IPS-18a (cell line): ENCODE data around the gene INKA2.

Experiments used
- H3K27ac ChIP-seq: one replicate; pipeline ENCODE4 v1.5.1; 2013; ENCODE audit warnings: low read length
- H3K27me3 ChIP-seq: one replicate; pipeline ENCODE4 v1.6.1; 2013; ENCODE audit warnings: mild to moderate bottlenecking, low read length; ENCODE audit not compliant: control insufficient read depth, insufficient read depth
- H3K36me3 ChIP-seq: one replicate; pipeline ENCODE4 v1.6.1; 2013; ENCODE audit warnings: low read depth, low read length; ENCODE audit not compliant: control insufficient read depth
- H3K4me1 ChIP-seq: one replicate; pipeline ENCODE4 v1.6.1; 2013; ENCODE audit warnings: low read depth, low read length; ENCODE audit not compliant: control insufficient read depth
- H3K4me3 ChIP-seq: one replicate; pipeline ENCODE4 v1.5.1; 2013; ENCODE audit warnings: low read length
- H3K9ac ChIP-seq: one replicate; pipeline ENCODE4 v1.6.1; 2013; ENCODE audit warnings: mild to moderate bottlenecking, low read length, moderate library complexity
- H3K9me3 ChIP-seq: one replicate; pipeline ENCODE4 v1.6.1; 2013; ENCODE audit warnings: low read depth, low read length; ENCODE audit not compliant: control insufficient read depth

Gene INKA2

DNA sequence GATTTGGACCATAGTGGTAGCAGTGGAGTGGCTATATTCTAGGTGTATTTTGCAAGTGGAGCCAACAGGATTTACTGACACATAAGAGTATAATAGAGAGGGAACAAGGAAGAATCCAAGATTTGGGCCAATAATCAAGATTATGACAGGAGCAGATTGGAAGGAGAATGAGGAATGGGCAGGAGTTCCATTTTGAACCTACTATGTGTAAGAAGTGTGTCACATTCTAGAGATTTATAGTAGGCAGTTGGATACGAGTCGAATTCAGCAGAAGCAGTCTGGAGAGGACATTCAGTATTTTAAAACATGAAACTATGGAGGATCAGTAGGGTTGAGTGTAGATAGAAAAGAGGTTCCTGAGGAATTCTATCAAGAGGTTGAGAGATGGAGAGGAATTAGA lies 21.7 kb downstream of the INKA2 start:
- Histone ChIP-seq H3K9ac (no peak overlapping the region), H3K9me3 (no peaks in the 10 kb centered on the region), H3K4me3 (no peak overlapping the region), H3K27ac (no peak overlapping the region), H3K27me3 (no peaks in the 10 kb centered on the region), H3K4me1 (peaks cover 14% of the 10 kb centered on the region), H3K36me3 (no peaks in the 10 kb centered on the region)

DNA sequence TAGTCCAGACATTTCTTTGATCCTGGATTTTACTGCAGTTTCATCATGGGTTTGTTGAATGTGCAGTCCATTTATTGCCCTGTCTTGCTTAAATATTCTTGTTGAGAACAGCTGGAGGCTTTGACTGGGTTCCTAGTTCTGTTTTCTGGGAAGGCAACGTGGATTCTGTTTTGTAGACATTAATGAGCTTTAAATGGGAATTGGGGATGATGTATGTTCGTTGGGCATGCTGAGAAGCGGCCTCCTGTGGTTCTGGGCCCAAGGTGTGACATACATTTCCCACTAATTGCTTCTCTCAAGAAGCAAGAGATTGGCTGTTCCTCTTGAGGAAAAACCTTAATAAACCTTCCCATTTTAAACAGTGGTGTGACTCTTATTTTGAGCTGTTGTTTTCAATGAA lies 22.9 kb downstream of the INKA2 start:
- Histone ChIP-seq H3K36me3 (no peaks in the 10 kb centered on the region), H3K4me1 (peaks cover 14% of the 10 kb centered on the region), H3K27ac (no peak overlapping the region), H3K9ac (no peak overlapping the region), H3K27me3 (no peaks in the 10 kb centered on the region), H3K9me3 (no peaks in the 10 kb centered on the region), H3K4me3 (no peak overlapping the region)

- no peak overlapping the region for H3K27ac ChIP-seq
- no peak overlapping the region for H3K9ac ChIP-seq
- no peak overlapping the region for H3K4me3 ChIP-seq
- no peaks in the 10 kb centered on the region for H3K9me3 ChIP-seq
- H3K36me3 ChIP-seq = peaks cover 19% of the 10 kb centered on the region
- no peaks in the 10 kb centered on the region for H3K4me1 ChIP-seq
- no peaks in the 10 kb centered on the region for H3K27me3 ChIP-seq
Measured at GRCh38 chr1:111709986-111710385, 29.2 kb downstream of the INKA2 start.

DNA sequence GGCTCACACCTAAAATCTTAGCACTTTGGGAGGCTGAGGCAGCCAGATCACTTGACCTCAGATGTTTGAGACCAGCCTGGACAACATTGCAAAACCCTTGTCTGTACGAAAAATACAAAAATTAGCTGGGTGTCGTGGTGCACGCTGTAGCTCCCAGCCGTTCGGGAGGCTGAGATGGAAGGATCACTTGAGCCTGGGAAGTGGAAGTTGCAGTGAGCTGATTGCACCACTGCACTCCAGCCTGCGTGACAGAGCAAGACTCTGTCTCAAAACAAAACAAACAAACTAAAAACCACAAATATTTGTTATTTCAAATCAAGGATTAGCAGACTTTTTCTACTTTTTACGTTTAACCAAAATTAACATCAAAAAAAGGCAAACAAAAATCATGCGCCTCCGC lies 31.3 kb downstream of the INKA2 start:
- Histone ChIP-seq H3K27me3 (no peaks in the 10 kb centered on the region), H3K4me3 (no peak overlapping the region), H3K36me3 (peaks cover 36% of the 10 kb centered on the region), H3K9me3 (no peaks in the 10 kb centered on the region), H3K4me1 (no peaks in the 10 kb centered on the region), H3K27ac (no peak overlapping the region), H3K9ac (no peak overlapping the region)

DNA sequence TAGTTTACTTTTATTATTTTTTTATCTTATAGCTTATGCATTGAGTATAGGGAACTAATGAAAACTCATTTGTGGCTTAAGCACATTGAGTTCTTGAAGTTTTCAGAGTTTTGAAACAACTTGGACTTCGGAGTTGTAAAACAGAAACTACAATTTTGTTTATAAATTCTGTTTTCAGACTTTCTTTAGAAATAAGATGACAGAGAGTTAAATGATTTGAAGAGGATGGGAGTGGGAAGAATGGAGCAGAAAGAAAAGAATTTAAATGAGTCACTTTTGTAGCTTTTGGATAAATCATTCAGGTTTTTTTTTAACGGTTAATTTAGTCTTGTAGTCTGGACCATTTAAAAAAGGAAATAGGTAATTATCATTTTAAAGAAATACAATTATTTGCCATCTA lies 32.3 kb downstream of the INKA2 start:
- no peak overlapping the region for H3K27ac ChIP-seq
- H3K9ac ChIP-seq = no peak overlapping the region
- no peak overlapping the region for H3K4me3 ChIP-seq
- peaks cover 36% of the 10 kb centered on the region for H3K36me3 ChIP-seq
- no peaks in the 10 kb centered on the region for H3K9me3 ChIP-seq
- no peaks in the 10 kb centered on the region for H3K27me3 ChIP-seq
- no peaks in the 10 kb centered on the region for H3K4me1 ChIP-seq

DNA sequence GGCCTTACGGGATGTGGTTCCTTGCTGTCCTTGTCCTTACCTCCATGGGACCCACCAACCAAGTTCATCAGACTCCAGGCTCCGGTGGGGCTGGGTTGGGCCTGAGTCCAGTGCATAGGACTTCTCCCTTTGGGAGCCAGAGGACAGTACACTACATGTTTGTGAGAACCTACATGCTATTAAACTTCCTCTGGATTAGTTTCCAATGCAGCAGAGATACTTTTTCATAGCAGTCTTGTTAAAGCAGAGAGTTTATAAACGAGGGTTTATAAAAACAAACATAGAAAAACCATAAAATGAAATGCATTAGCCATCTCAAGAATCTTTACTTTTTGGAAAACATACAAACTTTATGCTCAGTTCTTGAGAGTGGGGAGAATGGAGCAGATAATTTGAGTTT lies 33.4 kb downstream of the INKA2 start:
- Histone ChIP-seq H3K27me3 (no peaks in the 10 kb centered on the region), H3K9ac (no peak overlapping the region), H3K9me3 (no peaks in the 10 kb centered on the region), H3K36me3 (peaks cover 36% of the 10 kb centered on the region), H3K4me3 (no peak overlapping the region), H3K4me1 (no peaks in the 10 kb centered on the region), H3K27ac (no peak overlapping the region)

GRCh38 chr1:111704776-111705175 lies 34.4 kb downstream of the INKA2 start:
- no peaks in the 10 kb centered on the region for H3K27me3 ChIP-seq
- no peaks in the 10 kb centered on the region for H3K9me3 ChIP-seq
- no peaks in the 10 kb centered on the region for H3K4me1 ChIP-seq
- H3K4me3 ChIP-seq = no peak overlapping the region
- H3K9ac ChIP-seq = no peak overlapping the region
- no peak overlapping the region for H3K27ac ChIP-seq
- H3K36me3 ChIP-seq = peaks cover 46% of the 10 kb centered on the region

- Histone ChIP-seq H3K9me3 (no peaks in the 10 kb centered on the region), H3K9ac (no peak overlapping the region), H3K36me3 (peaks cover 50% of the 10 kb centered on the region), H3K4me1 (no peaks in the 10 kb centered on the region), H3K27ac (no peak overlapping the region), H3K4me3 (no peak overlapping the region), H3K27me3 (no peaks in the 10 kb centered on the region)
Measured at GRCh38 chr1:111704240-111704639, 35.0 kb downstream of the INKA2 start.

DNA sequence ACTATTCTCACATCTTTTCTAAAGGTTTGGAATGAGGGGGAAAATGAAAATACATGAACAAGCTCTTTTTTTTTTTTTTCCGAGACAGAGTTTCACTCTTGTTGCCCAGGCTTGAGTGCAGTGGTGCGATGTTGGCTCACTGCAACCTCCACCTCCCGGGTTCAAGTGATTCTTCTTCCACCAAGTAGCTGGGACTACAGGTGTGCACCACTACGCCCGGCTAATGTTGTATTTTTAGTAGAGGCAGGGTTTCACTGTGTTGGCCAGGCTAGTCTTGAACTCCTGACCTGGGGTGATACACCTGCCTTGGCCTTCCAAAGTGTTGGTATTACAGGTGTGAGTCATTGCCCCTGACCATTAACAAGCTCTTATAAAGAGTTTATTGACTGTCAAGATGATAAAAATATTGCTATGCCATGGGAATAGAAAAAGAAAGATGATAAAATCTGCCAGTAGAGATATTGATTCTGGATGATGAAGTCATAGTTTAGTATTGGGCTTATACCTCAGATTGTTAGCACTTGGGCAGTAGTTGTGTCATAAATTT lies 36.6 kb downstream of the INKA2 start:
- no peaks in the 10 kb centered on the region for H3K27me3 ChIP-seq
- no peak overlapping the region for H3K4me3 ChIP-seq
- H3K27ac ChIP-seq = no peak overlapping the region
- peaks cover 44% of the 10 kb centered on the region for H3K36me3 ChIP-seq
- no peak overlapping the region for H3K9ac ChIP-seq
- H3K9me3 ChIP-seq = no peaks in the 10 kb centered on the region
- no peaks in the 10 kb centered on the region for H3K4me1 ChIP-seq

DNA sequence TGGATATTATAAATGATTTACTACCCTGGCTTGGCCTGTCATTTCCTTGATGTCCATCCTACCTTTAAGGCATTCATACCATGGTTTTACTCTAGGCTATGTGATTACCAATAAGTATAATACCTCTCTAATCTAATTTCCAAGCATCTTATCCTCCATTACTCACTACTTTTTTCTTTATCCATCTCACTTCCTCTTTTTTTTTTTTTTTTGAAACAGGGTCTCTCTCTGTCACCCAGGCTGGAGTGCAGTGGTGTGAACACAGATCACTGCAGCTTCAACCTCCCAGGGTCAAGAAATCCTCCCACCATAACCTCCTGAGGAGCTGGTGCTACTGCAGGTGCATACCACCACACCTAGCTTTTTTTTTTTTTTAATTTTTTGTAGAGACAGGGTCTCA lies 39.9 kb downstream of the INKA2 start:
- Histone ChIP-seq H3K36me3 (peaks cover 36% of the 10 kb centered on the region), H3K9me3 (no peaks in the 10 kb centered on the region), H3K27me3 (no peaks in the 10 kb centered on the region), H3K27ac (no peak overlapping the region), H3K4me1 (no peaks in the 10 kb centered on the region), H3K9ac (no peak overlapping the region), H3K4me3 (no peak overlapping the region)

DNA sequence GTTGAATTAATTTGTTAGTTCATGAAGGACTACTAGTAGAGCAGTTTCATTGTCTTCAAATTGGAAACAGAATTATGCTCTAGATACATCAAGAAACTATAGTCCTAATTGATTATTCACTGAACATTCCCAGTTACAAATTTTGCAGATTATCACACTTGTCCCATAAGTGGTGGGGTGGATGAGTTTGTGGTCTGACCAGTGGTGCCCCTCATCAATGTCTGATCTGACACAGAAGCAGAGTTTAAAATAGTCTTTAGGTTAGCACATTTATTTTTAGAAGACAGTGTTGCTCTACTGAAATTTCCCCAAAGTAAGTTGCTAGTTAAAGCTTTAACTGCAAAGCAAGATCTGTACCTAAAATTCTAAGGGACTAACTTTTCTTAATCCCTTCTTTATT lies 42.9 kb downstream of the INKA2 start:
- Histone ChIP-seq H3K27ac (no peak overlapping the region), H3K36me3 (peaks cover 28% of the 10 kb centered on the region)

DNA sequence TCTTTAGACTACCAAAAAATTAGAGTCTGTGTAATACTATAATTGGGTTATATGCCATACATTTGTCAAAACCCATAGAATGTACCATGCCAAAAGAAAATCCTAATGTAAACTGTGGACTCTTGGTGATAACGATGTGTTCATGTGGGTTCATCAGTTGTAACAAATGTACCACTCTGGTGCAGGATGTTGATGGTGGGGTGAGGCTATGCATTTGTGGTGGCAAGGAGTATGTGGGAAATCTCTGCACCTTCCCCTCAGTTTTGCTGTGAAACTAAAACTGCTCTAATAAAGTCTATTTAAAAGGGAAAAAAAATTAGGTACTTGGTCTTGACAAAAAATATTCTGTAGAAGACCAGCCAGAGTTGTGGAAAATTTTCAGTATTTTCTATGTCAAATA lies 43.4 kb downstream of the INKA2 start:
- no peaks in the 10 kb centered on the region for H3K4me1 ChIP-seq
- H3K27ac ChIP-seq = no peak overlapping the region
- H3K9ac ChIP-seq = no peak overlapping the region
- no peaks in the 10 kb centered on the region for H3K27me3 ChIP-seq
- peaks cover 28% of the 10 kb centered on the region for H3K36me3 ChIP-seq
- H3K4me3 ChIP-seq = no peak overlapping the region
- no peaks in the 10 kb centered on the region for H3K9me3 ChIP-seq

More for the DNA sequence above, 42.9 kb downstream of the INKA2 start:
- Histone ChIP-seq H3K4me1 (no peaks in the 10 kb centered on the region), H3K4me3 (no peak overlapping the region), H3K27me3 (no peaks in the 10 kb centered on the region), H3K9me3 (no peaks in the 10 kb centered on the region), H3K9ac (no peak overlapping the region)
